ENCODE data around the gene CCDC112.

The CCDC112 gene

GRCh38 chr5:115317320-115317719 is 20.9 kb upstream of the CCDC112 start:
- no peak for DNase-seq

DNA sequence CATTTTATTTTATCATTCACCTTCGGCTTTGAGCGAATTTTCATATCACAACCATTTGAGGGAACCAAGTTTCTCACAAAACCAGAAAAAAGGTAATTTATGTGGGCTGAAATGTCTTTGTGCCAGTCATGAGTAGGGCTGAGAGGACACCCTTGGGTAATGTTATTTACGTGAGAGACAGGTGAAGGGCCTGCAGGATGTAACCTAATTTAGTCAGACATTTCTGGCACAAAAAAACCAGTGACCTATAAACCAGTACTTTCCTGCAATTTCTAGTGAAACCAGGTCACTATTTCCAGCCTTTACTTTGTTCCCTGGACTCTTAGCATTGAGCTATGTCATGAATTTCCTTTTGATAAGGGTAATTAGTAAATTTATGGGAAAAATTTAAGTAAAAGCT is 17.2 kb upstream of the CCDC112 start:
- DNase-seq: no peak

- no peak for DNase-seq
Measured at GRCh38 chr5:115313052-115313451, 16.6 kb upstream of the CCDC112 start.

GRCh38 chr5:115309751-115310370 is 13.4 kb upstream of the CCDC112 start:
- DNase-seq: no peak

DNA sequence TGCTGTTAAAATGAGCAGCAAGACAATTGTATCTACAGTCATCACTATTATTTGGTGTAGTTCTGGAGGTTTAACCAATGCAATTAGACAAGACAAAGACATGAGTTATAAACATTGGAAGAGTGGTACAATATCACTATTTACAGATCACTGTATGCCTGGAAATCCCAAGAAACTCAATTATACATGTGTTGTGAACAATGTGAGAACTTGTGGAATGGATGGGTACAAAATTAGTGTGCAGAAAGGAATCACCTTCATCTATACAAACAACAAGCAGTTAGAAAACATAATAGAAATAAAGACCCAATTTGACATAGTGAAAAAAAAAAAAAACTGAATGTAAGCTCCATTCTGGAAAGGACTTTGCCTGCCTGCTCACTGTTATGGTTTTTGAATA is 12.4 kb upstream of the CCDC112 start:
- DNase-seq: no peak

DNA sequence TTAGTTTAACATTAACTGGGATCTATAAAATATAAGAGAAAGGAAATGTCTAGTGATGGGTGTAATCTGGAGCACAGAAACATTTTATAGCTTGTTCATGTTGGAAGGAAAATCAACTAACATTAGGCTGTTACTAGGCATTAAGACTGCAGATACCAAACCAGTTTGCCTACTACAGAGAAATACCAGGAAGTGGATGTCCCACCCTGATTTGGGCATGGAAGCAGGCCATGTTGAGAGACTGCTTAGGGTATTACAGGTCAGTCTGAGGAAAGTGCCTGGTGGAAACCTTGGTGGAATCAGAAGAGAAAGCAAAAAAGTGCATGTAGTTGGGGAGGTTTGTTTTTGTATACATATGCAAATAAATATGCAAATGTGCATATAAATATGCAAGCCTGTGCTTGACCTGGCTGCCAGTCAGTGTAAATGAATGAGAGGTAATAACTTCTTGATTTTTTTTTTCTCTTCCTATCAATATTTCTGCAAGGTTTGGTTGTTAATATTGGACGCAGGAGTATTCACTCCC is 9.6 kb upstream of the CCDC112 start:
- DNase-seq: no peak

DNA sequence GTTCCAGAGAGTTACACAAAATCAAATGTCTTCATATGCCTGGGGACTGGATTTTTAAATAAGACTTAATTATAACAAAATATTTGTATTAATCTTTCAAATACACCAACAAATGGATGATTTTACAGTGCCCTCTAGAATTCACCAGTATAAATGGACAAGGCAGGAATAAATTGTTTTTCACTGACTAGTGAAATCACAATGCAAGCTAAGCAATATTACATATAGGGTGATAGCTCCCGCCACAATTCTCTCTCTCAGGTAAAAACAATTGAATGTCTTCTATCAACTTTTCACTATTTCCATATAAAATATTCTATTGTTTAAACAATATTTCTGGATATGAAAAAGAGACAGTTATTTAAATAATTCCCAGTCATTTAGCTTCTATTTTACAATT is 8.0 kb upstream of the CCDC112 start:
- DNase-seq: no peak

DNA sequence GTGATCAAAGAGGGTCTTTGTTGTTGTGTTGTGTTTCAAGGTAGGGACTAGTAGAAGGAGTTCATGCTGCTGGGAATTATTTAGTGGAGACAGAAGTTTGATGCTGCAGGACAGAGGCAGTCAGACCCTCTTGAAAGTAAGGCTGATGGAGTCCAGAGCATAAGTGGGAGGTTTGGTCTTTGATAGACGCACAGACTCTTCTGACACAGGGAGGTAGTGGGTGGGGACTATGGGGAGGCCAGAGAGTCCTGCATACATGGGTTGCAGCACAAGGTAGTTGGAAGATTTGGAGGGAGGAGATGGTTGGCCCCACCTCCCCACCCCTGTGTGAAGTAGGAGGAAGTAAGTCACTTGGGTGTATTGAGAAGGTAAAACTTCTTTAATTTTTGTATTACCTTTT is 2.4 kb upstream of the CCDC112 start:
- no peak for DNase-seq

DNA sequence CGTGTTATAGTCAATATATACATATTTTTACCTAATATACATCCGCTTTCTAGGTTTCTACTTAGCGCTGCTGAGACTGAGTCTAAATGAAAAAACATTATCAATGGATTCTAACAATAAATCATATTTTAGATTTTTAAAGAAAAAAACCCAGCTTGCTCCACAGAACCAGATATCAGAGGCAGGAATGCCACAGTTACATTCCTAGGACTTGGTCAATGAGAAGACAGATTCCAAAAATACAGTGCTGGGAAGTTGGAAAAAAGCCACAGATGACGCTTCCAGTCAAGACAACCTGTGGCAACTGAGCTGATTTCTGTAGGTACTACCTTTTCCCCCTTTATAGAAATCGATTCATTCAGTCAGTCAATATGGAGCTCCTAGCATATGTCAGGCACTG is 577 bp upstream of the CCDC112 start:
- no peak for DNase-seq

GRCh38 chr5:115295777-115296123 is 704 bp downstream of the CCDC112 start:
- DNase-seq: peak; percentile 60

DNA sequence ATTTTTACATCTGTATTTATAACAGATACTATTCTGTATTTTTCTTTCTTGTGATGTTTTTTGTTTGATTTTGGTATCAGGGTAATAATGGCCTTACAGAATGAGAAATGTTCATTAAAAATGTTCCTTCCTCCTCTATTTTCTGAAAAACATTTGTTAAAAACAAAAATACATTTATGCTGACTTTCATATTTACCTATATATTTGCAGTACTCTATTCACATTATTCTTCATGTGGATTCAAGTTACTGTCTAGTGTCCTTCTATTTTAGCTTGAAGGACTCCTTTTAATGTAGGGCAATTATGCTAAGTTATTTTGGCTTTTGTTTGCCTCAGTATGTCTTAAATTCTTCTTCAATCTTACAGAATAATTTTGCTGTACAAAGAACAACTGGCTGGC is 5.1 kb downstream of the CCDC112 start:
- DNase-seq: no peak

DNA sequence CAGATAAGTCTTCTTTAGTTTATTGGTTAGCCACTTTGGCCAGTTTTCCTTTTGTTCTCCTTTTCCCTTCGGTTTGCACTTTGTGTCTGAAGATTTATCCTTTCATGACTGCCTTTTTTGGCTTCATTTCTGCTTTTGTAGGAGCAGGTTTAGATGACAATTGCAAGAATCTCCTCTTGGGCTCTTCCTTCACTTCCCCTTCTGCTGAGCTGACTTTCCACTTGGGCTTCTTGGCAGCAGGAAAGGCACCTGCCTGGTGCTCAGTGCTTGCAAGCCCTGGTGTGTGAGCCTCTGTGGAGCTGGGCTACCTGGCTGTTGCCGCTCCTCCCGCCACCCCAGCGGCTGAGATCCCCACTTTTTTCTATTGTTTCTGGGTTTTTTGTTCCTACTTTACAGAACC is 7.3 kb downstream of the CCDC112 start:
- no peak for DNase-seq

- no peak for DNase-seq
Measured at GRCh38 chr5:115284021-115284420, 12.4 kb downstream of the CCDC112 start.

DNA sequence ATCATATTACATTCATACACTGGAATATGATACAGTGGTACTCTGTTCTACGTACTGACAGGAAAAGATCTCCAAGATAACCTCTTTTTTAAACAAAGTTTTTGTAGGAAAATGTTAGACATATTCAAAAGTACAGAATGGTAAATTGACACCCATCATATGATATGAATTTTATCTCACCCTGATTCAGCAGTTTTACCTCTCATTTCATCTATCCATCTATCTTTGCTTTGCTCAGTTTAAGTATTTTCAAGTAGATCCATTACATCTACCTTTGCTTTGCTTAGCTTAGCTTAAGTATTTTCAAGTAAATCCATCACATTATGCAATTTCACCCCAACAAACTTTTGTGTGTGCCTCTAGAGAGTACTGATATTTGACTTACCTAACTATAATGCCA is 14.3 kb downstream of the CCDC112 start:
- no peak for DNase-seq

- DNase-seq: no peak
Measured at GRCh38 chr5:115274584-115274983, 21.9 kb downstream of the CCDC112 start.

- DNase-seq: no peak
Measured at GRCh38 chr5:115272297-115272958, 24.0 kb downstream of the CCDC112 start.

DNA sequence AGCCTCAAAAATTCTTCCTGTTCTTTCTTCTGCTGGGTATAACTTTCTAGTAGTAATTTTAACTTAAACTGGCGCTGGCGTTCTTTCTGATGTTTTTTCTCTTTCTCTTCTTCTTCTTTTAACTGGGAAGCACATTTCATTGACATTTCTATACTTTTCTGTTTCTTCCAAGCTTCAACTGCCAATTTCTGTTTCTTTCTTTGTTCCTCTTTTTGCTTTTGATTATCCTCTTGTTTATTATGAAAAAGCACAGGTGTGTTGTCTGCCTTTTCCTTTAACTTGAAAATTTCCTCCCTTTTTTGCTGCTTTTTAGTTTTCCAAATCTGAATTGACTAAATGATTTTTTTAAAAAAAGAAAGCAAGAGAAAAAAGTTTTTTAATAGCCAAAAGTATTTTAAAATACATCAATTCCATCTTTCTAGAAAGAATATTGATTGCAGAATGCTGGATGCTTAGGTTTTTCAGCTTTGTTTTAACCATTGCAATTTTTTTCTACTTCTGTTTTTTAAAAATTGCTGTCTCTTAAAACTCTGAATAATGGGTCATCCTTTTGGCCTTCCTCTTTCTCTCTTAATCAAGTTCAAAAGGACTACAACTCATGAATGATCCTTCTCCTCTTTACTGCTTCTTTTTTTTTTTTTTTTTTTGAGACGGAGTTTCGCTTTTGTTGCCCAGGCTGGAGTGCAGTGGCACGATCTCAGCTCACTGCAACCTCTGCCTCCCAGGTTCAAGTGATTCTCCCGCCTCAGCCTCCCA is 25.0 kb downstream of the CCDC112 start:
- no peak for DNase-seq

GRCh38 chr5:115267617-115268016 is 28.8 kb downstream of the CCDC112 start:
- DNase-seq: no peak

DNA sequence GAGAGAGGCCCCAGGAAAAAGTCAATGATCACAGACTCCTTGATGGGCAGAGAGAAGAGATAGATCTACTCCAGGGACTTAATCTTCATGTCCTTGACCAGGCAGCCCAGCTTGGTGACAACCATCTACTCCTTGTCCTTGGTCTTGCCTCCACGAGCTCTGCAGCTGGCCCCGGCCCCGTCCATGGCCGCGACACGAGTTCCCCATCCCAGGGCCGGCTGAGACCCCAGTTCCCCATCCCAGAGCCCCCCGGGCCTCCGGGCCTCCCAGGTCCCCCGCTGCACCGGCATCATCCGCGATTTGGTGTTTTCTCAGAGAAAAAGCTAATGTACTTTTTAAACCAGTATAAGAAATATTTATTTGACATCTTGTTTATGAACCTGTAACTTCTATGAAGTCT is 31.2 kb downstream of the CCDC112 start:
- DNase-seq: no peak

DNA sequence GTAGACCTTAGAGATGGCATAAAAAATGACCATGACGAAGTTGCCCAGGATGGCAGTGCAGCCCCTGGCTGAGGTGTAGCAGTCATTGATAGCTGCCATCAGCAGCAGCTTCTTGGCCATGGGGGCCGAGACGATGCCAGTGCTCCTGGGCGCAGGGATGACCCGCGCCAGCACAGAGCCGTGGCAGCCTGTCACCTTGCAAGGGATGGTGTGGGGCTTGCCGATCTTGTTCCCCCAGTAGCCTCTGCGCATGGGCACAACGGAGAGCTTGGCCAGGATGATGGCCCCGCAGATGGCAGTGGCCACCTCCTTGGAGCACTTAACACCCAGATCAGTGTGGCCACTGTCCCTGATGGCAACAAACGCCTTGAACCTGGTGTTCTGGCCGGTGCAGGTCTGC is 31.7 kb downstream of the CCDC112 start:
- DNase-seq: no peak

DNA sequence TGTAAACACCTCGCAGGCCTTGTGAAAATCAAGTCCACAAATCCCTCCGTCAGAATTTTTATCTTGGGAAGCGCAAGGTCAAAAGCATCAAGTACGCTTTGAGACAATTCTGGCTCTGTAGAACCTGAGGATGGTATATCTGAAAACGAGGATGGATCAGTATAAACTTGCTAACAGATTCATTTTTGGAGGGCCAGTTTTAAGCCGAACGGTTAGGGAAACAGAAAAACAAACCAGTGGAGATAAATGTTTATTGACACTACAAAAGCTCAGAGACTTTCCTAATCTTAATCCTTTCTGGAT is 33.4 kb downstream of the CCDC112 start:
- DNase-seq: no peak

- DNase-seq: peak; percentile 40
Measured at GRCh38 chr5:115262321-115263077, 34.0 kb downstream of the CCDC112 start, which contains the start of gene PGGT1B. Gene PGGT1B (minus strand): TSS chr5:115262877. CDS start chr5:115262851, 26 bp downstream.

DNA sequence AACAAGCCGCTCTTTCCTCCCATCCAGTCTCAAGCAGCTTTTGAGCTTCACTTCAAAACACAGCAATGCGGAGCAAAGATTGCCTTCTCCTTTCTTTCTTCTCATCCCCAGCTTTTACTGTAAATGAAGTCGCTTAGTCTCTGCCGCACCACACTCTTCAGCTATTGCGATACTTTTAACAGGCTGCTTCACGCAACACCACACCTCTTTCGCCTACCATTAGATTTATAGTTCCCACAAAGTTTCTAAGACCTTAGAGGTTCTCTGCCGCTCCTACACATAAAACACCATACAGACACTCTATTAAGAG is 34.5 kb downstream of the CCDC112 start:
- DNase-seq: no peak

- no peak for DNase-seq
Measured at GRCh38 chr5:115260248-115260647, 36.2 kb downstream of the CCDC112 start.

Data from NCI-H748 treated with DMSO at 0.1 percent for 48 hours (cell line).